Head of caudate nucleus (tissue), 42 donors: ENCODE results near the gene NME9.
A peak's percentile ranks its signal among the peaks of the same experiment; 100 is the strongest.

ENCODE experiments used
- DNase-seq, 42 donors: peaks; one replicate each; pipeline versions ENCODE4 v3.0.0 to v3.0.0-alpha.2; 2020 to 2021; ENCODE audit warnings: mixed read lengths in 7 of 42
- intact Hi-C: fragments of 100-400 bp; cut with DNase I; formaldehyde crosslinking; loops from one replicate; pipeline ENCODE4 v1.15.0; 2022

The NME9 gene

GRCh38 chr3:138347960-138348753 lies 18.5 kb upstream of the NME9 start, which contains the start of gene MRAS:
TSS of gene MRAS (plus strand) at chr3:138348579. CDS start at chr3:138372884, 24,305 bp downstream.
- DNase-seq = peak in 41 of 42 donors; percentile 54 to 87 (median 76)
- intact Hi-C loops = loop anchor here (10.0 kb wide), 1 partner anchor 57 kb away; no protein-coding TSS in a partner anchor

GRCh38 chr3:138344754-138345153 lies 15.1 kb upstream of the NME9 start:
- no peak for DNase-seq
- intact Hi-C loops = loop anchor here (10.0 kb wide), 1 partner anchor 60 kb away; no protein-coding TSS in a partner anchor

- intact Hi-C loops = loop anchor here (10.0 kb wide), 1 partner anchor 64 kb away; no protein-coding TSS in a partner anchor
- no peak for DNase-seq
Observed at GRCh38 chr3:138340511-138340910, 10.9 kb upstream of the NME9 start.

GRCh38 chr3:138338811-138339210 lies 9.2 kb upstream of the NME9 start:
- intact Hi-C loops = no loop called here
- no peak for DNase-seq

GRCh38 chr3:138338244-138338643 lies 8.6 kb upstream of the NME9 start:
- DNase-seq = peak in 1 of 42 donors; percentile 19
- intact Hi-C loops = no loop called here

GRCh38 chr3:138336454-138336999 lies 6.9 kb upstream of the NME9 start:
- intact Hi-C loops = no loop called here
- no peak for DNase-seq

GRCh38 chr3:138334608-138335007 lies 5.0 kb upstream of the NME9 start:
- peak in 1 of 42 donors; percentile 8 for DNase-seq
- intact Hi-C loops = no loop called here

GRCh38 chr3:138332472-138333073 lies 2.9 kb upstream of the NME9 start:
- DNase-seq = no peak
- intact Hi-C loops = no loop called here

GRCh38 chr3:138331143-138331894 lies 1.7 kb upstream of the NME9 start:
- intact Hi-C loops = no loop called here
- peak in 3 of 42 donors; percentile 22 to 50 (median 44) for DNase-seq

- DNase-seq = no peak
- intact Hi-C loops = loop anchor here (10.0 kb wide), 1 partner anchor 145 kb away; the partner anchor contains the start of gene ARMC8
Observed at GRCh38 chr3:138329984-138330293, 288 bp upstream of the NME9 start.

- intact Hi-C loops = loop anchor here (10.0 kb wide), 1 partner anchor 144 kb away; the partner anchor contains the start of gene ARMC8
- no peak for DNase-seq
Observed at GRCh38 chr3:138328341-138328740, 1.3 kb downstream of the NME9 start.

- intact Hi-C loops = loop anchor here (10.0 kb wide), 1 partner anchor 143 kb away; the partner anchor contains the start of gene ARMC8
- DNase-seq = no peak
Observed at GRCh38 chr3:138327831-138328230, 1.8 kb downstream of the NME9 start.

GRCh38 chr3:138326866-138327595 lies 2.6 kb downstream of the NME9 start:
- intact Hi-C loops = loop anchor here (10.0 kb wide), 1 partner anchor 142 kb away; the partner anchor contains the start of gene ARMC8
- DNase-seq = no peak

GRCh38 chr3:138325990-138326389 lies 3.7 kb downstream of the NME9 start:
- intact Hi-C loops = loop anchor here (10.0 kb wide), 1 partner anchor 141 kb away; the partner anchor contains the start of gene ARMC8

GRCh38 chr3:138323971-138324370 lies 5.7 kb downstream of the NME9 start:
- intact Hi-C loops = loop anchor here (10.0 kb wide), 1 partner anchor 139 kb away; the partner anchor contains the start of gene ARMC8

More at GRCh38 chr3:138325990-138326389, 3.7 kb downstream of the NME9 start:
- DNase-seq = no peak

GRCh38 chr3:138317687-138318086 lies 12.0 kb downstream of the NME9 start:
- no peak for DNase-seq
- intact Hi-C loops = no loop called here

More at GRCh38 chr3:138323971-138324370, 5.7 kb downstream of the NME9 start:
- DNase-seq = no peak

GRCh38 chr3:138314751-138315150 lies 14.9 kb downstream of the NME9 start:
- intact Hi-C loops = no loop called here
- DNase-seq = no peak

GRCh38 chr3:138310494-138310893 lies 19.2 kb downstream of the NME9 start:
- intact Hi-C loops = no loop called here
- DNase-seq = no peak
